Measurements from ENCODE around the gene IFT27.
"Not testable (repeated sequence)": the region's sequence is repeated elsewhere in the genome, so short reads cannot be mapped to it uniquely, and the experiment has no call there.

The IFT27 gene

GRCh38 chr22:36765943-36766450 is 9.9 kb downstream of the IFT27 start:
- DNase-seq (ENCODE audit: low read depth in 2 of 3, low spot score in 1 of 3): no peak

- DNase-seq (ENCODE audit: low read depth in 2 of 3, low spot score in 1 of 3): no peak
Observed at GRCh38 chr22:36765131-36765942, 10.6 kb downstream of the IFT27 start.

DNA sequence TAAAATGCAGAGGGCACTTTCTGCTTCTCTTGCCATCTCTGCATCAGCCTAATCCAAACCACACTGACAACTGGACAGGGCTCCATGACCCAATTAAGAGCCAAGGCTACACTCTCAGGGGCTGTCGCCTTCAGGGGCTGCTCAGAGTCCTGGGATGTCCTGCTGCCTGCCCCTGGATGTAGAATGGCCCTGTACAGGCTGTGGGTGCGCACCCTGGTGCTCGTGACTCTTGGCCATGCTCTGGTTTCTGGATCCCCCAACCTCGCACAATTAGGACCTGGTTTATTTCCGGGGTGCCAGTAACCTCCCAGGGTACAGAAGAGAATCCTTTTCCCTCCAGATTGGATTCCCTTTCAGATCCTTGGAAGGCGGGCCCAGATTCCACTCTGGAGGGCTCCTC is 11.3 kb downstream of the IFT27 start:
- no peak for DNase-seq (ENCODE audit: low read depth in 2 of 3, low spot score in 1 of 3)

DNA sequence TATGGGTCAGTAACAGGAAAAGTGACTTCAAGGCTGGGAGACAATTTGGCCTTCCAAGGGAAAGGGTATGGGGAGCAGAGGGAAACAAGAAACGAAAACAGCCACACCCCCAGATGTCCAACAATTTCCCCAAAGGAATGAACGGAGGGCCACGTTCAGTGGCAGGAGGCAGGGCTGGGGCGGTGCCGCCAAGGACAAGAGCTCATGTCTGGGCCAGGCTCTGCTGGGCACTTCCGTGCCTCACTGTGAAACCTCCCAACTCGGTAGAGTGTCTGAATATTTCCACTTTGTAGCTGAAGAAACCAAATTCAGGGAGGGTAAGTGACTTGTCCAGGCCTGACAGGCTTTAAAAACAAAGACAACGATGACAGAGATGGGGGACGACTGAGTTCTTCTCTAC is 11.9 kb downstream of the IFT27 start:
- DNase-seq (ENCODE audit: low read depth in 2 of 3, low spot score in 1 of 3): no peak

GRCh38 chr22:36763576-36763975 is 12.3 kb downstream of the IFT27 start:
- DNase-seq (ENCODE audit: low read depth in 2 of 3, low spot score in 1 of 3): no peak

- DNase-seq (ENCODE audit: low read depth in 2 of 3, low spot score in 1 of 3): no peak
Observed at GRCh38 chr22:36762687-36763260, 13.1 kb downstream of the IFT27 start.

- DNase-seq (ENCODE audit: low read depth in 2 of 3, low spot score in 1 of 3): no peak
Observed at GRCh38 chr22:36761553-36762240, 14.2 kb downstream of the IFT27 start.

DNA sequence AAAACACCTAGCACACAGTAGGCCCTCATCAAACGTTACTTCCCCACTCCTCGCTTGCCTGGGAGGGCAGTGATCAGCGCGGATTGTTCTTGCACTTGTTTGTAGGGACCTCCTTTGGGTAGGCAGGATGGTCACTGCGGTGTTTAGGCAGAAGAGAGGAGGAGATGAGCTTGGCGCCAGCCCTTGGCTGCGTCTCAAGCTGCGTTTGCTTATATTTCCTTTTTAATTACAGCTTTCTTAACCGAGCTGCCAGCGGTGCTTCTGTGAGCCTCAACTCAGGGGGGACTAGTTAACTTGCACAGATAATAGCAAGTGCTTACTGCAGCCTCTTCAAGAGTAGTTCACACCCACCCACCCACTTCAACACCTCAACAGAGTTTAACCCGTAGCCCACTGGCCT is 15.1 kb downstream of the IFT27 start:
- no peak for DNase-seq (ENCODE audit: low read depth in 2 of 3, low spot score in 1 of 3)

DNA sequence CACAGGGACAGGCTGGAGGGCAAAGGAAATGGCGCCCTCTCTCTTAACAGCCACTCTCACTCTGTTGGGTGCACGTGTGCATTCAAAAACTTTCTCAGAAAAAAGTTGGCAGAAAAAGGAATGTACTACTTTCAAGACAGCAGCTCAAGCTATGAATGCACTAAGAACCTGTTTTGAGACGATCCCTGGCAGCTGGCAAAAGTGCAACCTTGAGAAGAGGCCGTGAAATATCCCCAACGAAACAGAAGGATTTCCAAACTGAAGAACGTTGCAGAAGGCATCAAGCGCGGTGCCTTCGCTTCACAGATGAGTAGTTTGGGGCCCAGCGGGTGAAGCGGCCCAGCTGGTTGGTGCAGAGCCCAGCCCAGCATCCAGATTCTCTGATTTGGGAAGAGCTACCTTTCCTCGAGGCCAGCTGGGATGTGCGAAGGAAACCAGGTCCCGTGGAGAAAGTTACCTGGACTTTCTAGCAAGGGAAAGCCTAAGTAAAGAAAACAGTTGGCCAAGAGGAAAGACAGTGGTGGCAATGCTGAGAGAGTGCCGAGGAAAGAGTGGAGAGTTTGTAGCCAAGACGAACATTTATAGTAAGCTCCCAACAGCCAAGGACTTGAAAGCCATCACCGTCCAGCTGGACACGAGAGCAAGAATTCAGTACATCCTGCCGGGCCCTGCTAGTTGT is 16.3 kb downstream of the IFT27 start:
- no peak for DNase-seq (ENCODE audit: low read depth in 2 of 3, low spot score in 1 of 3)

- DNase-seq (ENCODE audit: low read depth in 2 of 3, low spot score in 1 of 3): no peak
Observed at GRCh38 chr22:36758792-36759271, 17.1 kb downstream of the IFT27 start.

DNA sequence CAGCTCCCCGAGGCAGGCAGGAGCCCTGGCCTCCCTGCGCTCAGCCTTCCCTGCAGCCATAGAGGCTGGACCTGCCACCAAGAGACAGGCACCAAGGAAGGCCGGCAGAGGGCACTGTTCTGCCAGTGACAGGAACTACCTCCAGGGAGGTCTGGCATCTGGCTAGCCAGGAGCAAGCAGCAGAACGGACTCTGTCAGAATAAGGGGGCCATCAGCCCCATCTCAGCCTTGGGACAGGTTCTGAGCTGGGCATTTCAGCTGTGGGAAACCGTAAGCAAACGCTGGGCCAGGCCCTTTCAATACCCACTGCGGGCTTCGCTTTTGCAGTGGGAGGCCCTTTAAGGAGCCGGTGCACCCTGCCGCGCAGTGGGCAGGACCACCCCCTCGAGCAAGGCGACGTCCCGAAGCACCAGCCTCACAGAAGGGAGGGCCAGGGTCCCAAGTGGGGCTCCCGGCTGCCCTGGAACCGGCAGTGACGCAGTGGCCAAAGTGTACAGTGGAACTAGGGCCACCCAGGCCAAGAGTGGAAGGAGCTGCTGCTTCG is 18.2 kb downstream of the IFT27 start:
- peak; percentile 50 to 73 (median 72) for DNase-seq (ENCODE audit: low read depth in 2 of 3, low spot score in 1 of 3)

DNA sequence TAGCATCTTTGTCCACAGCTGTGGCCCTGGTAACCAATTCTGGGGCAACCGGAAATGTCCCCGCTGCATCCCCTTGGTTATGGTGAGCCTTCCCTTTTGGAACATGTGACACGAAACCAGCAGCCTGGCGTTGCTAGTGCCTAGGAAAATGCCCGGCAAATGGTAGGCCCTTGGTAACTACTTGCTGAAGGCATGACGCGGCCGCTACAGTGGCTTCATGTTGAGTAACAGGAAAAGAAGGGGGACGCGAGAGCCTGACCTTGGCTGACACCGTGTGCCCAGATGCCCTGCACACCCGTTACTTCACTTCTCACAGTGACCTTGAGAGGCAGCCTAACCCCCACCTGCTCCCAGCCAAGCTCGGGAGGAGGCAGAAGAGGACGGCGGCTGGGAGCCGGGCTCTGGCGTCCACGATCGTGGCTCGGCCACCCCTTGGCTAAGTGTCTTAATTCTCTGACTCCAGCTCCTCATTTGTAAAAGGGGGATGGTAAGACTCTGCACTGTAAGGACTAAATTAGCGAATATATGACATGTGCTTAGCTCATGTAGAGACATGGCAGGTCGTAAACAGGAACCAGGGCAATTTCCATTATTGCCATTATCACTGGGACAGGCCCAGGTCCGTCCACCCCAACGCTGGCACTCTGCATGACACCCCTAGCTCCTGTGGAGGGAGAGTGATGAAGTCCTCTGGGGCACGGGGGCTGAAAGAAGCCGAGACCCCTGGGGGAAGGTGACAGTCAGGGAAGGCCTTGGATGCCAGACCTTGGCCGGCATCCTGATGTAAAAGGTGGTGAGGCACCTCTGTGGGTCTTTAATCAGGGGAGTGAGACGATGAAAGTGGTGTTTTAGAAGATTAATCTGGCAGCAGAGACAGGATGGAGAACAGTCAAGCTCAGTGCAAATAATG is 18.9 kb downstream of the IFT27 start:
- DNase-seq (ENCODE audit: low read depth in 2 of 3, low spot score in 1 of 3): no peak

- no peak for DNase-seq (ENCODE audit: low read depth in 2 of 3, low spot score in 1 of 3)
Observed at GRCh38 chr22:36756031-36756430, 19.9 kb downstream of the IFT27 start.

- DNase-seq (ENCODE audit: low read depth in 2 of 3, low spot score in 1 of 3): no peak
Observed at GRCh38 chr22:36755316-36755715, 20.6 kb downstream of the IFT27 start.

- DNase-seq (ENCODE audit: low read depth in 2 of 3, low spot score in 1 of 3): not testable (repeated sequence)
Observed at GRCh38 chr22:36754881-36755280, 21.0 kb downstream of the IFT27 start.

DNA sequence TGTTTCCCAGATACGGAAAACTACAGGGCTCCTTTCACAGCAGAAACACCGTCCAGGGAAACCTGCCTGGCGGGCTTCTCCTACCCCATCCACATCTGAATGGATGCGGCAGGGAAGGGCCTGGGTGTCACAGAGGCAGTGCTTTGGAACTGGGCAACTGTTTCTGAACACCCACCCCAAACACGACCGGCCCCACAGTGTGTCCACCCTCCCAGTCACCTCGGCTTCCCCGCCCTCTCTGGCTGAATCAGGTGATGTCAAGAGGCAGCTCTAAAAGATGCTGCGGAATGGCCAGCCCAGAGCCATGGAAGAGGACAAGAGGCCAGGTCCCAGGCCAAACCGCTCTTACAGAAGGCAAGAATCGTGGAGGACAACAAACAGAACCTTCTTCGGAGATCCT is 22.0 kb downstream of the IFT27 start:
- no peak for DNase-seq (ENCODE audit: low read depth in 2 of 3, low spot score in 1 of 3)

DNA sequence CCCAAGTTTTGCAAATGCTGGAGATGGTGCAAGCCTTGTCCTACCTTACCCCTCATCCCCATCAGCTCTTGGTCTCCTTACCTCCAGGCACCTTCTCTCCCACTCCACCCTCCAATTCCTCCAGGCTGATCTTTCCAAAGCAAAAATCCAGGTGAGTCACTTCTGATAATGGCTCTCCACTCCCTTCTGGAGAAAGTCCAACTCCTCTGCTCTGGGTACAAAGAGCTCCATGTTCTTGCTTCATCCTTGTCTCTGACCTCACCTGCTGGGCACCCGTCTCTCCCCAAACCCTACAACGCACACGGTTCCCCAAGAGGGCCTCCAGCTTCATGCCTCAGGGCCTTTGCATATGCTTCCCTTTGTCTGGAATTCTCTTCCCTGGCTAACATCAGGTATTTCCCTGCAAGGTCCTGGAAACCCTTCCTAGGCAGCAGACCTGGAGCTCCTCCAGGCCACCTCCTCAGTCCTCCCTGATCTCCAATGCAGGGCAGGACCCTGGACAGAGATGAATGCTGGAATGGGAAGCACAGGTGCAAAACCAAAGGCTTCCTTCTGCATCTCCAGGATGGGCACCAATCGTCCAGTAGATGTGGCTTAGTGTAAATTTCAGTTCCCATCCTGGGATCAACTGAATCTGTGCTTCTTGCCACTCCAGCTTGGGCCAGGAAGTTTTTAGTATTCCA is 22.7 kb downstream of the IFT27 start:
- no peak for DNase-seq (ENCODE audit: low read depth in 2 of 3, low spot score in 1 of 3)

DNA sequence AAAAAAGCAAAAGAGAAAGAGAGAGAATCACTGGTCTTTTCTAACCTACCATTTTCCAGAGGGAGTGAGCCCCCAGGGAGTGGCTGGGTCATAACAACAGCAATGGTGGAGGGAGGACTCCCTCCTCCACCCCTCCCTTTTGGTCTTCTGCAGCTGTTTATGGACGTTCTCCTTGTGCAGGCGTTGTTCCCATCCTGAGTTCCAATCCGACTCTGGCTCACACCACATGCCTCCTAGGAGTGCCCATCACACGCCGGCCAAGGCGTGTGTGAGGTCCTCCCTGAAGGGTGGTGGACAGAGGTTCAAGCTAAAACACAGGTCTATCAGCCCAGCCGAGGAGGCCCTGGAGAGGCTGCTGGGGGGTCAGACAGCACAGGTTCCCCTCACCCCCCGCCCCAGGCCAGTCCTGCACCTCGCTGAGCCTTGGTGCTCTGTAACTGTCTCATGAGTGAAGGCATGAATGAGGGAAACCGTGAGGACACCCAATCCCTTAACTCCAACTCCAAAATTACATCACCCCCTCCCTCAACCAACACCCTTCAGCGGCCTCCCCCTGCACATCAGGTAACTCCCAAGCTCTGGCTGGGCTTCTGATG is 29.4 kb downstream of the IFT27 start:
- DNase-seq (ENCODE audit: low read depth in 2 of 3, low spot score in 1 of 3): no peak

All from stimulated activated CD4-positive, alpha-beta T cell treated with anti-CD3 and anti-CD28 coated beads, Interleukin-12 subunit alpha, Interleukin-12 subunit beta, amount 100 ng/mL, for 48 hours (primary cell).